ENCODE data around the gene CLDN19. TPM values are rescaled to one million over a fixed set of nuclear protein-coding genes. Genes with fewer than 3 reads are reported as not detected.

The CLDN19 gene
- total RNA-seq, 1 donor from 2014 or later, result 0.19 TPM

GRCh38 chr1:42703888-42704464 is 36.1 kb downstream of the CLDN19 start:
- Mint-ChIP-seq H3K36me3 (peaks cover 80% of the 10 kb centered on the region), H3K27ac (no peak overlapping the region)

GRCh38 chr1:42700006-42700405 is 40.0 kb downstream of the CLDN19 start:
- H3K9me3 ChIP-seq (ENCODE audit: low read depth), result no peaks in the 10 kb centered on the region
- H3K4me3 ChIP-seq, result no peak overlapping the region
- H2AFZ ChIP-seq (replicated peaks), result no peak overlapping the region
- peaks cover 69% of the 10 kb centered on the region for H4K20me1 ChIP-seq (ENCODE audit: low read depth)
- H3K36me3 ChIP-seq, result peaks cover 58% of the 10 kb centered on the region
- no peak overlapping the region for H3K27ac Mint-ChIP-seq
- no peak overlapping the region for H3K4me2 ChIP-seq
- H3K36me3 Mint-ChIP-seq, result peaks cover 83% of the 10 kb centered on the region
- no peaks in the 10 kb centered on the region for H3K27me3 ChIP-seq
- no peaks in the 10 kb centered on the region for H3K4me1 Mint-ChIP-seq
- H3K9me3 Mint-ChIP-seq, result no peaks in the 10 kb centered on the region
- H3K27ac ChIP-seq, result no peak overlapping the region
- H3F3A ChIP-seq (ENCODE audit: low read depth), result peaks cover 54% of the 10 kb centered on the region
- no peak overlapping the region for H3K4me3 Mint-ChIP-seq
- no peaks in the 10 kb centered on the region for H3K27me3 Mint-ChIP-seq (ENCODE audit: insufficient read depth, low read depth)
- peaks cover 89% of the 10 kb centered on the region for H3K79me2 ChIP-seq (ENCODE audit: low read depth)
- no peak for DNase-seq (ENCODE audit: low spot score)
- H3K9ac ChIP-seq, result no peak overlapping the region
- TF ChIP-seq EZH2phosphoT487 (IDR thresholded peaks at IDR 0.05) (no peak), EZH2 (IDR thresholded peaks at IDR 0.05) (no peak)
- TF ChIP-seq, protein P1, sequence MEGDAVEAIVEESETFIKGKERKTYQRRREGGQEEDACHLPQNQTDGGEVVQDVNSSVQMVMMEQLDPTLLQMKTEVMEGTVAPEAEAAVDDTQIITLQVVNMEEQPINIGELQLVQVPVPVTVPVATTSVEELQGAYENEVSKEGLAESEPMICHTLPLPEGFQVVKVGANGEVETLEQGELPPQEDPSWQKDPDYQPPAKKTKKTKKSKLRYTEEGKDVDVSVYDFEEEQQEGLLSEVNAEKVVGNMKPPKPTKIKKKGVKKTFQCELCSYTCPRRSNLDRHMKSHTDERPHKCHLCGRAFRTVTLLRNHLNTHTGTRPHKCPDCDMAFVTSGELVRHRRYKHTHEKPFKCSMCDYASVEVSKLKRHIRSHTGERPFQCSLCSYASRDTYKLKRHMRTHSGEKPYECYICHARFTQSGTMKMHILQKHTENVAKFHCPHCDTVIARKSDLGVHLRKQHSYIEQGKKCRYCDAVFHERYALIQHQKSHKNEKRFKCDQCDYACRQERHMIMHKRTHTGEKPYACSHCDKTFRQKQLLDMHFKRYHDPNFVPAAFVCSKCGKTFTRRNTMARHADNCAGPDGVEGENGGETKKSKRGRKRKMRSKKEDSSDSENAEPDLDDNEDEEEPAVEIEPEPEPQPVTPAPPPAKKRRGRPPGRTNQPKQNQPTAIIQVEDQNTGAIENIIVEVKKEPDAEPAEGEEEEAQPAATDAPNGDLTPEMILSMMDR (IDR thresholded peaks at IDR 0.05), result no peak
- no peaks in the 10 kb centered on the region for H3K4me1 ChIP-seq

More at GRCh38 chr1:42703888-42704464, 36.1 kb downstream of the CLDN19 start:
- Mint-ChIP-seq H3K27me3 (ENCODE audit: insufficient read depth, low read depth) (no peaks in the 10 kb centered on the region), H3K4me3 (no peak overlapping the region), H3K4me1 (no peaks in the 10 kb centered on the region), H3K9me3 (peaks cover 3% of the 10 kb centered on the region)
- TF ChIP-seq EZH2phosphoT487 (IDR thresholded peaks at IDR 0.05) (no peak), EZH2 (IDR thresholded peaks at IDR 0.05) (no peak)
- TF ChIP-seq, protein P1 (IDR thresholded peaks at IDR 0.05), result no peak
- Histone ChIP-seq H3K9me3 (ENCODE audit: low read depth) (no peaks in the 10 kb centered on the region), H3K4me2 (no peak overlapping the region), H2AFZ (replicated peaks) (no peak overlapping the region), H3K27me3 (no peaks in the 10 kb centered on the region), H3K4me3 (no peak overlapping the region), H3K4me1 (no peaks in the 10 kb centered on the region), H3K36me3 (peaks cover 39% of the 10 kb centered on the region), H4K20me1 (ENCODE audit: low read depth) (peaks cover 31% of the 10 kb centered on the region), H3F3A (ENCODE audit: low read depth) (peaks cover 58% of the 10 kb centered on the region), H3K79me2 (ENCODE audit: low read depth) (peaks cover 85% of the 10 kb centered on the region), H3K9ac (no peak overlapping the region), H3K27ac (no peak overlapping the region)
- no peak for DNase-seq (ENCODE audit: low spot score)

DNA sequence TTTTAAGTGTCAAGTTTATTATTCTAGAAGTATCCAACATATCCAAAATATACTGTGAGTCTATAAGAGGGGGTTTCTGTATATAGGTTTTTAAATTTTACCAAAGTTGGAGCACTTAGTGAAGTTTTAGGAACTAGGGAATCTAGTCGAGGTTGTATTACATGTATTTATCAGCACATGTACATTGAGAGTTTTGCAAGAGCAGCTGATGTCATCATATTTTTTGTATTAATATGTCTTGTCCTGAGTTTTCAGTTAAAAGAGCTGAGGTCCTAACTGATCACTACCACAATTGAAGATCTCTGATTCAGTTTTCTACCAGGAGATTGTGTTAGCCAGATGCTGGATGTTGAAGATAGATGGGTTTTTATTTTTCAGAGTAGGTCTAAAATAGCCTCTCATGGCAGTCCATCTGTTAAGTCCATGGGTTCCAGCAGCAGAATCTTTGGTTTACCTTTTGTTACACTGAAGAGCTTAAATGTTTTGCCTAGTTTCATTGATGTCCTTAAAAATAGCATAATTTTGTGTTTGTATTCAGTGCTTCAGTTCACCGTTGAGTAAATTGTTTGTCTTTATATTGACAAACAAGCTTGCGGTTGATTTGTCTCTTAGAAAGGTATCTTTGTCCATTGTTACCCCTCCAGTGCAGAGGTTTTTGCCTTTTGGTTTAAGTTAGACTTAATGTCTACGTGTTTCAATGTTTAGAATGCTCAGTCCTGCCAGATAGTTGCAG is 41.8 kb downstream of the CLDN19 start:
- no peak overlapping the region for H3K4me3 Mint-ChIP-seq
- DNase-seq (ENCODE audit: low spot score), result no peak
- peaks cover 76% of the 10 kb centered on the region for H3K36me3 Mint-ChIP-seq
- Histone ChIP-seq H3K9ac (no peak overlapping the region), H3F3A (ENCODE audit: low read depth) (peaks cover 52% of the 10 kb centered on the region), H3K9me3 (ENCODE audit: low read depth) (no peaks in the 10 kb centered on the region), H3K4me2 (no peak overlapping the region), H3K27ac (no peak overlapping the region), H3K4me3 (no peak overlapping the region), H2AFZ (replicated peaks) (no peak overlapping the region), H3K27me3 (no peaks in the 10 kb centered on the region), H3K36me3 (peaks cover 60% of the 10 kb centered on the region), H3K4me1 (no peaks in the 10 kb centered on the region), H3K79me2 (ENCODE audit: low read depth) (peaks cover 97% of the 10 kb centered on the region), H4K20me1 (ENCODE audit: low read depth) (peaks cover 76% of the 10 kb centered on the region)
- H3K27me3 Mint-ChIP-seq (ENCODE audit: insufficient read depth, low read depth), result no peaks in the 10 kb centered on the region
- TF ChIP-seq EZH2phosphoT487 (IDR thresholded peaks at IDR 0.05) (no peak), EZH2 (IDR thresholded peaks at IDR 0.05) (no peak)
- TF ChIP-seq, protein P1 (IDR thresholded peaks at IDR 0.05), result no peak
- no peaks in the 10 kb centered on the region for H3K4me1 Mint-ChIP-seq
- no peaks in the 10 kb centered on the region for H3K9me3 Mint-ChIP-seq
- no peak overlapping the region for H3K27ac Mint-ChIP-seq

Data from neural progenitor cell (in vitro differentiated cells).